Activated CD8-positive, alpha-beta memory T cell treated with anti-CD3 and anti-CD28 coated beads, Interleukin-2, amount 50 U/mL, for 1 hour (primary cell): ENCODE measurements around the gene APOL5.

Experiments used
- DNase-seq: peaks from one replicate; pipeline ENCODE4 v3.0.0-alpha.2; 2020; ENCODE audit errors: extremely low read depth

The APOL5 gene

GRCh38 chr22:35740616-35741015 is 22.9 kb downstream of the APOL5 start:
- no peak for DNase-seq

DNA sequence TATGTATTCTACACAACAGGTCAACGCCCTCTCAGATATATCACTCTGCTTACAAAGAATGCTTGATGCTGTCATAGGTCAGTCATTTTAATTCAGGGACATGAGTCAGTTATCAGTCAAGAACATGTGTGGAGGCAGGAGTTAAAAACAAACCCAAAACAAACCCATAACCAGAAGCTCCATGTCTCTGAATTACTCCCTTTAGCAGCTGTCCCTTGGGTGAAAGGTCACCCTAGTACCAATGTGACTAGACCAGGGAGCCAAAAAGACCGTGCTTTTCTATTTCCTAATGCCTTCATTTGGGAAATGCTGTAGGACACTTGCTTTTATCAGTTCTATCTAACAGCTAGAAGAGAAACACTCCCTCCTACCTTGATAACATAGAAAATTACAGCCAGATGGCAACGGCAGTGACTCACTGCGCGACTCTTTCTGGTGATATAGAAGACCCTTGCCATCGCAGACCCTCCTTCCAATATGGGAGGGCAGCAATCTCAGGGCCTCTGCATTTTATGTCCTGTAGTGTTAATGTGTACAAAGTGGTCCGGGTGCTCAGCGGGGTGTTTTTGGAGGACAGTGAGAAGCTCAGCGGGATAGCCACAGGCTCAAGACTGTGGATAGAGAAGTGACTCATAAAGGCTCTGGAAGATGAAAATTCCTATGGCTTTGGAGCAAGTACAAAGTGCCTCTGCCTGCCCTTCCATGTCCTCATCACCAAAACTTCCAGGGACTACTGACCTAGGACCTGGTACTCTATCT is 24.8 kb downstream of the APOL5 start:
- no peak for DNase-seq

DNA sequence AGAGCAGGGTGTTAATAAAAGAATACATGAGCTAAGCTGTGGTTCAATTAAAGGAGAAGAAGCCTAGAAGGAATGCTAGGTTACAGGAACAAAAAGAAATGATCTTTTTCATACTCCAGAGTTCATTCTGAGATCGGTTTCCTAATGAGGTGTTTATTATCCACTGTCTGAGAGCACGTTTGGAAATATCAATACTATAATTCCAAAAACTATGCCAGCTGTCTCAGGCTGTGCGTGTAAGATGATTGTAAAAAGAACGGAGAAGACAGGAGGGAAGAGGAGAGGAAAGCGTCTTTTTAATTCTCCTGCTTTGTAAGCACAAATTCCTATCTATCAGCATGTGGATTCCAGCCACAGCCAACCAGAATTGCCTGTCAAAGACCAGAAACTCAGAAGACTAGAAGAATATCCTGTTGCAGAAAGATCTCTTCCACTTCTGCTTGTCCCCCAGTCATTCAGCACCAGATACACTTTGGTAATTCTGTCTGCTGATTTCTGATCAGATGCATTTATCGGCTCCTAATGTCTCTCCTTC is 25.7 kb downstream of the APOL5 start:
- DNase-seq: no peak

GRCh38 chr22:35746248-35746647 is 28.6 kb downstream of the APOL5 start:
- DNase-seq: no peak

- no peak for DNase-seq
These were observed 29.5 kb downstream of the APOL5 start for GRCh38 chr22:35746946-35747703.

DNA sequence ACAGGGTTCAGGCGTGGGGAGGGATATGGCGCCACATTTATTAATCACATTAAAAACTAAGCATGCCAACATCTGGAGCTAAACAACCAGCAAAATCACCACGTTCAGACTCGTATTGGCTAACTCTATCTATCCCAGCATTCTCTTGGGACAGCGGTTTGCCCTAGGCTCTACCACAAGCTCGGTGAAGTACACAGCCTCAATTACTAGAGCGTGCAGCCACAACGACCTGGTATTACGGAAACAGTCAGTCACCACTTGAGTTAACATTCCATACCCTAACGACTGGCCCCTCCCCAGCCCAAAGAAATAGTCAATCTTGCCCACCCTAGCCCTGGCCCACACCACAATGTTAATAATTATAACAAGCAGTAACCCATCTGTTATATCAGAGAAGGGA is 32.1 kb downstream of the APOL5 start:
- no peak for DNase-seq

DNA sequence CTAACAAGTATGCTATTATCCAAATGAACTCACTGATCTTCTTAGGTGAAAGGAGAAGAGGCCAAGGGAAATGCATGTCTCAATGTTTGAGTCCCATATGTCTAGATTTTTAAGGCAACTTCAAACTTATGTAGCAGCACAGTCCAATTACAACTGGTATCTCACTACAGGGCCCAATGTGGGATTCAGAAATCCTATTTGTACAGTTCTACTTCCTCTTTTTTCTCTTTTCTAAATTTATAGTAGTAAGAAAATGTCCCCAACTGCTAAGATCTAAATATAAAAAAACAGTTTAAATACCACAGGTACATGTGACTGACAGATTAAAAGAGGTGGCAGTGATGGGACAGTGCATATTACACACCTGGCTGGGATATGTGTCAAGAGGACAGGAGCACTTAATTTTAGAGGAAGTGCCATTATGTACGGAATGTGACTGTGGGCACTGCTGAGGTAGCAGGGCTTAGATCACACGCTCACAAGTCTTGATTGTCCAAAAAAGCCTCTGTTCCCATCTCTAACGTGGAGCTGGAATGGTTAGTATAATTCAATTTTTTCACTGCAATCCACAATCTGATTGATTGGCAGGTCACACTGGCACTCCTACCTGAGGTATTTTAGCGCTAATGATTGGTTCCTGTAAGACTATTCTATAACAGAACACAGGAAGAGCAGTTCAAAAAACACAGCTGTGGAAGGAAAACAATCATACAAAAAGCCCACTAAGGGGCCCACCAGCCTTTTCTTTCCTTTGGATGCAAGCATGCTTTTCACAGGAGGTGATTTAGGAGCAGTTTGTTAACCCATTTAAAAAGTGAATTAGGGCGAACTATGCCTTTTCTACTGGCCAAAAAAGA is 34.6 kb downstream of the APOL5 start:
- no peak for DNase-seq

- no peak for DNase-seq
These were observed 35.2 kb downstream of the APOL5 start for GRCh38 chr22:35752863-35753189.

DNA sequence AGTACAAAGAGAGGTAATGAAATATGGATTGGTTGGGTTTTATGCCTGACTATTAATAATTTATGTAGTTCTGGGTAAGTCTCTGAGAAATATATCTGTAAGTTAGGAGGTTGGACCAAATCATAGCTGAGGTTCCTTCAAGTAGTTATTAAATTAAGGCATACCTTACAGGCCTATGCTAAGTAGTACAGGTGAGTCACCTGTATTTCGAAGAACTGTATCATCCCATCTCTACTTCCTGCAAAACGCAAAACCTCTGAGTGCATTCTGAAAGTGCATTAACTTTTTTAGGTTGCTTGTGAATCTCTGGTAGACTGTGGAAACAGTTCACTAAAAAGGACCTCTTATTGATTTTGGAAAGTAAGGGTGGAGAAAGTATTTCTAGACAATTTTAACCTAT is 37.1 kb downstream of the APOL5 start:
- DNase-seq: no peak

GRCh38 chr22:35756722-35757121 is 39.0 kb downstream of the APOL5 start:
- no peak for DNase-seq

DNA sequence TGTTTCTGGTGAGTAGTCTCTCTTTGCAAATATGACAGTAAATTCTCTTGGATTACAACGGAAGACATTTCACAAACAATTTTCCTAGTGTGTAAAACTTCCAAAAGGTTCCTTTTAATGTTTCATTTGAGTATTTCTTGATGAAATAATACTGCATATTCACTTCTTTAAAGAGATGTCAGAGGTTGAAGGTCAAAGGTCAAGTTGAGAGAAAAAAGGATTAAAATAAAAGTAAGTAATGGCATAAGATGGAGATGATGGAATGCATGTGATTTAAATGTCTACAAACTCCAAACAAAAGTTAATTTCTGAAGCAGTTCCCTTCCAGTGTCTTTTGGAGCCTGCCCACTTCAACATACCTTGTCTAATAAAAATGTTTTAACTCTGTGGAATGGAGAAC is 40.7 kb downstream of the APOL5 start:
- no peak for DNase-seq

DNA sequence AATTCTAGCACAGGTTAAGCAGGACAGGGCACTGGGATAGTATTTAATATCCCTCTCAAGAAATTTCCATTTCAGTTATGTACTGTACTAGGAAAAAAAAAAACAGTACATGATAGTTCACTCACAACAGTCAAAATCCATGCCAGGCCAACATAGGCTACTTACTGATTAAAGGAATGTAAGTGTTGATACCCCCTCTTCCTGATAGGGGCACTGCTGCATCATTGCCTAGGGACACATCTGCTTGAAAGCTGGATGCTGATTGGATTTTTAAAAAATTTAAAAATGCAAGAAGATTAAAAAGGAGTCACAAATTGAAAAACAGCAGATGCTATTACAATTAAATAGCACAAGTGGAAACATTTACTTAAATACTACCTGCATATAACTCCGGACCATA is 43.4 kb downstream of the APOL5 start:
- DNase-seq: no peak

DNA sequence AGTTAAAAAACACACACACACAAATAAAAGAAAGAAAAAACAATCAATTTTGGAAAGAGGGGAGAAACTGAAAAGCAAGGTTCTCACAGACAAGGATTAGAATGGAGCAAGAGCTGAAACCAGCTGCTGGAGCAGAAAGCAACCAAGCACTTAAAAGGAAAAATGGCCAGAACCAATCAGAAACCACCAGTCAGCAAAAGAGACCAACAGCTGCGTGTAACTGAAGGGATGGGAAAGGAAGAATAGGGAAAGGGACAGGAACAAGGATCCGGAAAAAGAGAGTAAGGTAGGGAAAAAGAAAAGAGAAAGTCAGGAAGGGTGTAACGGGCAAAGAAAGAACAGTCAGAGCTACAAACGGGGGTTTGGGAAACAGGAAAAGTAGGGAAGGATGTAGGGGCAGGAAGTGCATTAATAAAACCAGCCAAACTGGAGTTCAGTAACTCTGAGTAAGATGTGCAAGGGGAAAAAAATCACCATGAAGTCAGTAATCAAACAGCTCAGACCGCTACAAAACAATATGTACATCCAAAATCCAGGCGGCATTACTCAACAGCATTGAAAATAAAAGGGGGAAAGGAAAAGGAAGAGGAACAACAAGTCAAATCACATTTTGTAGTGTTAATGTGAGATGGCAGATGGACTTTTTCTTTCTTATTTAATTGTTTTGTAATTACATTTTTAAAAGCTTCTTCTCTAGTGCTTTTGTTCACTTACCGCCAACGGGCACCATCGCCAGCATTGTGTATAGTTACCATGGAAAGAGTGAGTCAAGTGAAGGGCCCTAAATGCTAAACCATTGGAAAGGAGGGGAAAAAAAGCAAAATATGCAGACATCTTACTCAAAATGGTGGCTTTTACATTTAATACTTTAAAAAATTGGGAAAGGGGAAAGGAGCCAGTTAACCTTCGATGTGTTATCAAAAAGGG is 49.2 kb downstream of the APOL5 start:
- no peak for DNase-seq

GRCh38 chr22:35769974-35770373 is 52.3 kb downstream of the APOL5 start:
- no peak for DNase-seq

- no peak for DNase-seq
These were observed 57.7 kb downstream of the APOL5 start for GRCh38 chr22:35775339-35775738.

DNA sequence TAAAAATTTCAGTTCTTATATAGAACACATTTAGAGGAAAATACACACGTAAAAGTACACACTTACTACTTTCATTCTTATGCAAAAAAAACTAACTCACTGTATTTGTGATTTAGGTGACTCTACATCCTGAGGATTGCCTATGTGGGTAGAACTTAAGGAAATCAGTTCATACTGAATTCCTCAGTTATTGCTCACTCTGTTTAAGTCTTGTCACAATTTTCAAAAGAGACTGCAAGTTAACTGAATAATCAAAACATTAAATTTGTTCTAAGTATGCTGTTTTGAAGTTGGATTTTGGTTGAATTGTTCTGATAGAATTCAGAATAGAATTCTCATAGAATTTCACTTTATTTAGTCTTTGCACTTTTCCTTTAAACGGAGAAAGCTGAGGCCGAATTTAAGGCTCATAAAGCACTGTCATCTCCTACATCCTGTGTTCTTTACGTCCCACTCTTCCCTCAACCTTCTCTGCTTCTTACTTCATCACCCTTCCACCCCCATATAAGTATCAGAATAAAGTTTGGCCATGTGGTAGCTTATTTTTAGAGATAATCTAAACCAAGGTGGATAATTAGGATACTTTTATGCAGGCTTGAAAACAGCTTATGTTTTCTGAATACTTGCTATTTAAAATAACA is 59.8 kb downstream of the APOL5 start:
- no peak for DNase-seq
